SW 1271 (cell line): ENCODE data around the gene USP6NL.

ENCODE experiments used
- DNase-seq, 2 experiments: peaks; one replicate each; lab custom pipeline; 2025; lab: John Stamatoyannopoulos, UW

USP6NL gene

DNA sequence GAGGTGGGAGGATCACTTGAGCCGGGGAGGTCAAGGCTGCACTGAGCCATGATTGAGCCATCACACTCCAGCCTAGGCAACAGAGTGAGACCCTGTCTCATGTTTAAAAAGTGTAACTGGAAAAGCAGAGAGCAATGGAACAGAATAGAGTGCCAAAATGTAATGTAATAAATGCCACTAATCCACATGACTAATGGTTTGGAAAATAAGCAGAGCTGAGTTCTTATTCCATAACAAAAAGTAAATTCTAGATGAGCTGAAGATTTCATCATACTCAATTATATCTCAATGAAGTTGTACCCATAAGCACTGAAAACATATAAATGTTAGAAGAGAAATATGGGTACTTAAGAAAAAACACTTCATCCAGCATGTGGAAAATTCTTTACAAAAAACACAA, 132.6 kb downstream of the USP6NL start:
- no peak for DNase-seq

DNA sequence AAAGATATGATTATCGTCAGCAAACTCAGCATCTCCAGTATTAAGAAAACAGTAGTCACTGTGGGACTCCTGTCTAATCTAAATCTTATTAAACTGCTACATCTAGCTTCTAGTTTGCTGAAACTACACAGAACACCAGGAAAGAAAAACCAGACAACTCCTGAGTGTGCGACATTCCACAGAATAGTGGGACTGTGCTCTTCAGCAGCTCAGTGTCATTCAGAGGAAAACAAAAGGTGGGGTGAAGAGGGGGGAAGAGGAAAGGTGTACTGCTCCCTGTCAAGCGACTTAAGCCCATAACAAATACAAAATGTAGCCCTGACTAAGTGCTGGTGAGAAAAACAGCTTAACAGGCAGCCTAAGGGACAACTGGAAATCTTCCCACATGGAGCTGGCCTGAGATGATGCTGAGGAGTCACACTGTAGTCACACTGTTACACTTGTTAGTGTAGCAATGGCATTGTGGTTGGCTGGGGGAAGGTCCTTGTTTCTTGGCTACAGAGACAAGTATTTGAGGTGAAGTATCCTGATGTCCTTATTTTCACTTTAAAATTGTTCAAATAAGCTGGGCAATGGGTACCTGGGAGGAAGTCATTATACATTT, 135.5 kb downstream of the USP6NL start:
- DNase-seq, result no peak

DNA sequence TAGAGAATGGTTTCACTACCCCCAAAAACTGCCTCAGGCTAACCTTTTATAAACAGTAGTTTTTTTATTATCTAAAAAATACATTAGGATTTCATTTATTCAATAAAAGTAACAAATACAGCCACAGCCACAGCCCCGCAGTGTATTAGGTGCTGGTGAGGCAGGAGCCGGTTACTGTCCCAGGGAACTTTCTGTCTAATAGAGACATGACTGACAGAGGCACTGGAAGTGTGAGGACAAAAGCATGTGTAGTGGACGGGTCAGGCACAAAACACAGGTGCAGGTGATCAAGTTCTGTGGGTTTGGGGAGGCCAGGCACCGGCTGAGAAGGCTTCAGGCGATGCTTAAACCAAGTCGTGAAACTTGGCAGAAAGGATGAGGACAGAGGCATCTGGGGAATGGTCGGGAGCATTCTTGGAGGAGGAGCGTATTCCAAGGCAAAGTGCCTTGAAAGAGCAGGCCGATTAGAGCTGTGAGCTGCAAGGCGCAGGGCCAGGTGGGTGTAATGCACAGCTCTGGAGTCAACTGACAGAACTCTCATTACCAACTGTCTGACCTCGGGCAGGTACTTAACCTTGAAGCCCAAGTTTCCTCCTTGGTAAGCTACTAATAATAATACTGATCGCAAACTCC, 138.2 kb downstream of the USP6NL start:
- no peak for DNase-seq

DNA sequence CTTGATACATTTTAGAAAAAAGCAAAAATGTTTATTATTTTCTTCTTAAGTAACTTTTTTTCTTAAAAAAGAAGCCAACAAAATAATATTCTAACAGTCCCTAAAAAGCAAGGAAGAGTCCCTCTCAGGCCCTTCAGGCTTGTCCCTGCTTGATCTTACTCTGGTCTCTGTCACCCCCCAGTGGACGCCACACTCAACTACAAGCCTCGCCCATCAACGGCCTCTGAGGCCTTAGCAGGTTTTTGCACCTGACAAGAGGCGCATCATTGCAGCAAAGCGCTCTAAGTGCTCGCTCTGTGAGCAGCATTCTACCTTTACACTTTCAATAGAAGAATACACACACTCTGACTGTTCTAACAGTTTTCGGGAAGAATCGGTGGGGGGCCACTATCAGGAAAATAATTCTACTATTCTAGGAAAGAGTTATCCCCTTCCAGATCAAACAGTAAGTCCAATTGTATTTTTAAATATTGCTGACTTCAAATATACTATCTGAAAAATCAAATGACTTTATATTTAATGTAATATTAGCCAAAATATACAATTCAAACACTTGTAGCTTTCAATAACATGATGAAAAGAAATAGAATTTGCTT, 139.2 kb downstream of the USP6NL start:
- DNase-seq, result peak in 1 of 2 experiments; percentile 12

DNA sequence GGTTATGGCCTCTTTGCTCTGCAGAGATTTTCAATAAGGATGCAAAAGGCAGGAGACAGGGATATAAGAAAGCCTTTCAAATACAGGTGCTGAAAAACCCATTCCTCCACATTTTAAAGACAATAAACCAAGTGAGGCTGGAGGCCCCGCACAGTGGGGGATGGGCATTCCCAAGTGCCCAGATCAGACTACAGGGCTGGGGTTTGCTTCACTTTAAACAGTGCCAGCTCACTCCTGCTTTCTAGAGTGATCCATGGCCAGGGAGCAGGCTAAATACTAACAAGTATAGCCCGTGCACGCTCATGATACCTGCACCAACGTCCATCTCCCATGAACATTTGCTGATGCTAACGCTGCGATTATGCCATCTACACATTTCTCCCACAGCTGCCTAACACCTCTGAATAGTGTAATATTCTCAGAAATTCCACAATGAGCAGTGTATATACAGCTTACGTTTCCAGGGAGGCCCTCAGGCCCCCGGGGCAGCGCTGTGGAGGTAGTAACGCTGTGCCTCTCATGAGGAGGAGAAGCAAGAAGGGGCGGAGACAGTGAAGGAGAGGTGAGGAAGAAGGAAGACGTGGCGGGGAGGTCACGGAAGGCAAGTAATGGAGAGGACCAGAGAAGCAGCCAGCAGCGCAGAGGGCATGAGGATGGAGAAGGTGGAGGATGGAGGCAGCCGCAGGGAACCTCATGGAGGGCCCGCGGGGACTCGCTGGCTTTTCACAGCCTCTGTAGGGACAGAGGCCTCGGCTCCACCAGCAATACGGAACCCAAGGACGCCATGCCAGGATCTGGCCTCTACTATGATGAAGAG, 141.7 kb downstream of the USP6NL start:
- no peak for DNase-seq

DNA sequence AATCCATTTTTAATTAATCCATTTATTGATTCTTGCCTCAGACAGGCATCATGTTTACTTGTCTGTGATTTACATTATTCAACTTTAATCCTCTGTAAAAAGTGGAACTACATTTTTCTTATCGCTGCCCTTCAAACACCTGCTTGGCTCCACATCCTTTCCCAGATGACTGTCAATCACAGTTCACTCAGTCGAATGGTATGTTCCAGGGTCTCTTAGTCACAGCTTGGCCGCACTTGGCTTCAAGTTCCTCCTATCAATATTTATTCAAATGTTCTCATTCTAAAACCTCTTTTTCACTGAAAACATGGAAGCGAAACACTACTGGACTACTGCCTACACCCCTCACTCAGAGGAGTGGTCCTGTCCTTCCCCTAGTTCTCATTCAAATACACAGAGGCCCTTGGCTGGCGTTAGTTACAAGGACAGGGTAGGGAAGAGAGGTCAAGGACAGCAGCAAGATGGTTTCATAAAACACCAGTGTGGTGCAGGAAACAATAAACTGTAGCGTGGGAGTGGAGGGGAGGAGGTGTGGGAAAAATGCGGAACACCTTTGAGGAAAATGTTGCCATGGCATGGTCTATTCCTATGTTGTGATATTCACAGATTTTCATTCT, 143.2 kb downstream of the USP6NL start:
- DNase-seq, result no peak

DNA sequence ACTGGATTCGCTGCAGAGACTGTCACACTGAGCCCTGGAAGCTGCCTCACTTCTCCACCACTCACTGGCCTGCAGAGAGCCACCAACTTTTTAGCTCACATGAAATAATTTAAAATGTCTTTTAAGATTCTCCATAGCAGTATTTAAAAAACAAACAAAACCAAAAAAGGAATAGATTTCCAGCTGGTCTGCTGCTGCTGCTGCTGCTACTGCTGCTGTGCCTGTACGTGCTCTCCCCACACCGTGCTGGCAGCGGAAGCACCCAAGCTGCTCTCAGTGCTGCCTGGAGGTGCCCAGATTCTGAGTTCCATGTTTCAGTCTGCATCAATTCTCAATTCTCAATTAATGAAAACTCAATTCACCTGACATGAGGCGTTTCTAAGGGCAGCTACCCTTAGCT, 146.0 kb downstream of the USP6NL start:
- no peak for DNase-seq

DNA sequence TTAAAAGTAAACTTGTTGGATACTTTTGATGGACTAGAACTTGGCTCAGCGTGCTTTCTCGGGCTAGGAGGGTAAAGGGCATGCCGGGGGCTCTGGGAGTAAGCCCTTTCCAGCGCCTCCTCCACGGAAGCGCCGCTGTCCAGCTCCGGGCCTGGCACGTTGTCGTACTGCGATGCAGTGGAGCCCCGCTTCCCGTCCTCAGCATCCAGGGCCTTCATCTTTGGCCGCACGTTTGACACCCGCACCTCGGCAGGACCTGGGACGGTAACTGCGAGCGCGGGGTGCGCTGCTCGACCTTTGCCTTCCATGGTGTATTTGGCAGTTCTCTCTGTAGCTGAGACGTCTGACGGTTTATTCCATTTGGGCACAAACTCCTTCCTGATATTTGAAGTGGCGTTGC, 148.3 kb downstream of the USP6NL start:
- DNase-seq, result no peak

DNA sequence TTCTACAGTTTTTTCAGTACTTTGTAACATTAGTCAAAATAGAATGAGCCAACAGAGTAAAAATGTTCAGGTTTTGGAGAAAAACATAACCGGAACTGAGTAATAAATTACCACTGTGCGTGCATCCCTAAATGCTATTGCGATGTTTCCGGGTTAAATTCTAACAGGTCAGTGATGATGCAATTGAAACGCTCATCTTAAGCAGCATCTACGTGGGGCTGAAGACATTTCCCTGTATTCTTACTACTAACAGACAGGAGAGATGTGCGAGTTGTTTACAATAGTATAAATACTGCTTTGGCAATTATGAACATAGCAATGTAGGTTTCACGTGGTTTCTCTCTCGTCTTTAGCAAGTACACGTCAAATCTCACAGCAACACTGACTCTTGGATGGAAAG, 149.4 kb downstream of the USP6NL start:
- DNase-seq, result no peak

DNA sequence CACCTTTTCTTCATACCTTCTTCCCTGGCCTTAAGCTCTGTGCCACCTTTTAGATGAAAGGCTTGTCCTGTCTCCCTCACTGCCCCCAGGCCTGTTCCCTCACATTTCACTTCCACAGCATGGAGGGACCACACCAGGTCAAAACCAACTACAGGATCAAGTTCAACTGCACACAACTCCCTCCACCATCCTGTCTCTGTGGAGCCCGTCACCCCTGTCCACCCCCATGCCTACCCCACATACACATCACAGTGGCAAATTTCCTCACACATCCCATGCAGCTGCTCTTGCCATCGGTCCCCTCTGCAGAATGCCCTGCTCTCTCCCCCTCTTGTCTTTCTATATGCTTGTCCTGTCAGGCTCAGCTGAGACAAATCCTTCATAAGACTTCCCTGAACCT, 154.1 kb downstream of the USP6NL start:
- DNase-seq, result no peak

DNA sequence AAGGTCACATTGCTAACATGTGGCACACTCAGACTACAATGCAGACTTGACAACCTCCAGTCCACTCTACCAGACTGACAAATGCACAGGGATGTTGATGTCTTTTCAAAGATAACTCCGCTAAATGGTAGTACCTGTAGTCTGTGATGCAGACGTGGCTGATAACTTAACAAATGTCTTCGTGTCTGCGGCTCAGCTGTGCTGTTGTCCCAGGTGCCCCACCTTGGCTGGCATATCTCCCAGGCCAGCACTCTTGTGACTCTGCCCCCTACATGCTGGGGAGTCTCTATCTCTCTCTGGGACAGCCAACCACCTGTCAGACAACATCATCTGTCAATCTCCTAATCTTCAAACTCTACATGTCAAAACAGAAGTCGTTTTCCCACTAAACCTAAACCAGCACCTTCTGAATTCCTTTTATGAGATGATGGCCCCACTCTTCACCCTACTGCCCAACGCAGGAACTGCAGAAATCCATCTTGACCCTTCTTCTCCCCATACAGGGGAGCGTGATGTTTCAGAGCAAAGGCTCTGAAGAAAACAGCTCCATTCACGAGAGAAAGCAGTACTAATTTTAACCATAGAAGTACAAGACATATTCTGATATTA, 156.4 kb downstream of the USP6NL start:
- no peak for DNase-seq

DNA sequence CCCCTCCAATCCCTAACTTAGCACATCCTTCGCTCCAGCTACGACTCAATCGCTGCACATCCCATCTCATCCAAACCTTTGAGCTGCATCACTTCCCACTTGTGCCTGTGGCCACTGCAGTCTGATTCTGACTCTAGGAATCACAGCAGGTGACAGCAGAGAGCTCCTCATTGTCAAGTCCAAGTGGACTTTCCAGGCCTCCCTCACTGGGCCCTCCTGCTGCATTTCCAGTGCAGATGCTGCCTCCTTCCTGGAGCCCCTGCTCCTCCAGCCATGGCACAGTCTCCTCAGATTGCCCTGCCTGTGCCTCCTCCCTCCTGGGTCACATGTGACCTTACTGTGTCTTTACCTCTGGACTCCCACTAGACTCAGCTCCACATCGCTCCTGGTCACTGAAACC, 157.3 kb downstream of the USP6NL start:
- DNase-seq, result no peak

DNA sequence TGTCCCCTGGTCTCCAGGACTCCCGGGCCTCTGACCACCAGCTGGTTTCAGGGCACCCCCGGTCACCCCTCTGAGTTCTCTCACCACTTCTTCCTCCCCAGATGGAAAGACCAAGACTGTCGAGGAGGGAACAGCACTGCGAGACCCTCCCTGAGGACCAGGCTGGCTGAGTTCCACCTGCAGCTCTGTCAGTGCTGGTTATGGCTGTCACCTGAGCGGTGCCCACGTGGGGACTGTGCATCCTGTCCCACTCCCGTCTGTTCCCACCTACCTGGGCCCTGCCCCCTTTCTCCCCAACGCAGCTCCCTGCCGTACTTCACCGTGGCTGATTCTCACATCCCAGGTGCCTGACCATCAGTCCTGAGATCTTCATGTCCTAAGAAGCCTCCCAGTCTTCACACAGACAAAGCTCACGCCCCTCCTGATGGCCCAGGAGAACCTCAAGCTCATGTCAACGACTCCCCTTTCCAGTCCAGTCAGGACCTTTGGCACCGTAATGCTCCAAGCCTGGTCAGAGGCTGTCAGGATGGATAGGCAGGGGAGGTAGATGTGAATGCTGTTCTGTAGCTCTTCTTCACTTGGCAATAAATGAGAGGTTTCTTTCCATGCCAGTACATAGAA, 159.7 kb downstream of the USP6NL start:
- DNase-seq, result no peak

DNA sequence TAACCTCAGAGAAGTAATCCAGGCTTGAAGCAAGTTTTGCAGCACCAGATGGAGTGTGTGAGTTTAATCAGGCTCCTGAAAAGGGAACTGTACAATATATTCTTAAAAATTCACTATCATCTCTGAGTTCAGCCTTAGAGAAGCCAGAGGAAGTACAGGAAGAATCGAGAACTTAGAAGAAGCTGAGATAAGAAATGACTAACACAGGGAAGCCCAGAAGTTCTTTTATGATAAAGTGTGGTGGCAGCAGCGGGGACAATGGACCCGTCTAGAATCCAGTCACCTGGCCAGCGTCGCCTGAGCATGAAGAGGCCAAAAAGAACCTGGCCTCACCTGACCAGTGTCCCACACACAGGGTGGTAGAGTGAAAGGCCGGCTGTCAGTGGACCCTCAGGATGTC, 161.0 kb downstream of the USP6NL start:
- DNase-seq, result no peak

DNA sequence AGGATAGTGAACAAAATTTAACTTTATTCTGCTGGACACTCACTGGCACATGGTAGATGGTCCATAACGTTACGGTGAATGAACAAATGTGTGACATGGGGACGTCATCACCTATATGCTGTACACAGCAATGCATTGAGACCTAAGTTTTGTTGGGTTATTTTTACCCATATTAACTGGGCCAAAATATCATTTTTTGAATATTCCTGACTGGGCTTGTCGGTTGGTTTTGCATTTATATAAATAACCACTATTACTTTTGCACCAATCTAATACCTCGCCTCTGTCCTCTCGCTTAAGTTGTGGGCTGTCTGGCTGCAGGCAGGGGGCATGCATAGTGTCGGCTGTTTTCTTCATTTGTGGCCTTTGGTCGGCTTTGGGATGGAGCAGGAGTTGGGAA, 161.7 kb downstream of the USP6NL start:
- DNase-seq, result no peak

DNA sequence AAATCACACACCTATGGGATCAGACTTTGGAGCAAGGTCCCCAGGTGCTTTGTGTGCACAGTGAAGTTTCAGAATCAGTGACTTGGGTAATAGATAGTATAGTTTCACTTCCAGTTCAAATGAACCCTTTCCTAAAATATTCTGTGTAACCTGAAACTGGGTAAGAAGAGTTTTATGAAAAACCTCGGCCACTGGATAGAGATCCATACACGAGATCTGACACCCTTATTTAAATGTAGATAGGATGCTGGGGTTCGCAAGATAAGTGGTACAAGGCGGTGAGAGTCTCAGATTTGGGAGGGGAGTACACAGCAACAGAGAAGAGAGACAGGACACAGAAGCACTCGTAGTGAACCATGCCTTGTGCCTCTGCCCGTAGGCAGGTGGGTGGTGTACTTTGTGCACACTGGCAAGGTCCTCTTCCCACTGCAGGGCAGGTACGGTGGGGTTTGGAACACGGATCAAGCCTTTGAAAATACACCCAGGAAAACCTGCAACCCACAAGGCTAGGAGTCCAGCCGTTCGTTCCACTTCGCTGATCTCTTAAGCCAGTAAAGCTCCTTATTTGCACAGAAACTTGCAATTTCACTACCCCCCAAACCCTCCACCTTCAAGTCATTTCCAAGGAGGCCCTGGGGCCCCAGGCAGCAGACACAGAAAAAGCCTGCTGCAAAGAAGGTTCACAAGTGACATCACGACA, 162.8 kb downstream of the USP6NL start:
- DNase-seq, result no peak

DNA sequence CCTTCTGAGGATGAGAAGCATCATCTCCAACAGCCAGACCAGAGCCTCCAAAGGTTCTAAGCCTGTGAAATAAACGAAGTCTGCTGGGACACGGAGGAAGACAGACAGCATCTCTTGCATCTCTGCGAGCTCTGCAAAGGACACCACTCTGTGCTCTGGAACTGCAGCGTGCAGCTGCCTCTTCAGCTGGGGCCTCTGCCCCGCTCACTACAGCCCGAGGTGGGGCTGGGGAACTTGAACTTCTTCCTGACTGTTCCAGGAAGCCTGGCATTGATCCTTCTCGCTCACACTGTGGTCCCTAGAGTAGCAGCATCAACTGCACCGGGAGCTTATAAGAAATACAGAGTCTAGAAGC, 163.3 kb downstream of the USP6NL start:
- no peak for DNase-seq

DNA sequence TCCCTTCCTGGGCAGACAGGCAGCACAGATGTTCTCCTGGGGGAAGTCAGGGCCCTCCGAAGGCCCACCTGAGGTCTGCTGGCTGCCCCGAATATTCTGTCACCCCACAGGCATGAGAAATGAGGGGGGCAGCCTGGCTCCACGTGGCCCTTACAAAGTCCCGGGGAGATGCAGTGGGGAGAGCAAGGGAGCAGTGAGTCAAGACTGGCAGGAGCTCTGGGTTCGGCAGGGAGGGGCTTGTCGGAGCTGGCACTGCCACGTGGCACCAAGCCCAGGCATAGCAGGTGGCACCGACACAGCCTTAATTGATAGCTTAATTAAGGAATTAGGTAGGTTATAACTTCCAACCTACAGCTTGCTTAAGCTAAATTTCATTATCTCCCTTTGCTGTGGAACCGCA, 163.9 kb downstream of the USP6NL start:
- no peak for DNase-seq

DNA sequence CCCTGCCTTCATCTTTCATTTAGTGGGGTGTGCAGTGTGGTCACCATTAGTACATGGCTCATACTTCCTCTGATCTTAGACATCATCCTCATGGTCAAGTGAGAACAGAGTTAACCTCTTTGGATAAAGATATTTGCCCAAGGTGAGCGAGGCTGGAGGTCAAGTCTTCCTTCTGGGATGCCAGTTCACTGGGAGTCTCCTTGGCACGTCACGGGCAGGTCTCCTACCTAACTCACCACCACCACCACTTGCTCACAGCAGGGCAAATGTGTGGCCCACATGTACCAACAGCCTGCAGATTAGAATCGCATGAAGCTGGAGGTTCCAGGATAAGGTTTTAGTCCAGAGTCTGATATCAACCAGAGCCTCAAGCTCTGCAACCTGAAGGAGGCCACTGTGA, 164.6 kb downstream of the USP6NL start:
- DNase-seq, result no peak

DNA sequence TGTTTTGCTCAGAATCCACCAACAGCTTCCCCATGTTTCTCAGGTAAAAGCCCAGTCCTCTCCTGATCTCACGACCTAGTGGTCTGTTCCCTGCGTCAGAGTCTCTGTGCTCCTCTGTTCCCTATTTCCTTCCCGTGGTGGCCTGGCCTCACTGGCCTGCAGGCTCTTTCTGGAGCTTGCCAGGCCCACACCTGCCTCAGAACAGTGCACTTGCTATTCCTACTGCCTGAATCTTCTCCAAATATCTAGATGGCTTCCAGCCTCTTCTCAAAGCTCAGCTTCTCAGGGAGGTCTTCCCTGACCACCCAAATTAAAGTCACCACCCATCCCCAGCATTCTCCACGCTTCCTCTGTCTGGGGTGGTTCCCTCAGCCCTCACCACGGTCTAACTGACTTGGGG, 165.3 kb downstream of the USP6NL start:
- no peak for DNase-seq
